ENCODE data around the gene EBF4.

Gene EBF4

DNA sequence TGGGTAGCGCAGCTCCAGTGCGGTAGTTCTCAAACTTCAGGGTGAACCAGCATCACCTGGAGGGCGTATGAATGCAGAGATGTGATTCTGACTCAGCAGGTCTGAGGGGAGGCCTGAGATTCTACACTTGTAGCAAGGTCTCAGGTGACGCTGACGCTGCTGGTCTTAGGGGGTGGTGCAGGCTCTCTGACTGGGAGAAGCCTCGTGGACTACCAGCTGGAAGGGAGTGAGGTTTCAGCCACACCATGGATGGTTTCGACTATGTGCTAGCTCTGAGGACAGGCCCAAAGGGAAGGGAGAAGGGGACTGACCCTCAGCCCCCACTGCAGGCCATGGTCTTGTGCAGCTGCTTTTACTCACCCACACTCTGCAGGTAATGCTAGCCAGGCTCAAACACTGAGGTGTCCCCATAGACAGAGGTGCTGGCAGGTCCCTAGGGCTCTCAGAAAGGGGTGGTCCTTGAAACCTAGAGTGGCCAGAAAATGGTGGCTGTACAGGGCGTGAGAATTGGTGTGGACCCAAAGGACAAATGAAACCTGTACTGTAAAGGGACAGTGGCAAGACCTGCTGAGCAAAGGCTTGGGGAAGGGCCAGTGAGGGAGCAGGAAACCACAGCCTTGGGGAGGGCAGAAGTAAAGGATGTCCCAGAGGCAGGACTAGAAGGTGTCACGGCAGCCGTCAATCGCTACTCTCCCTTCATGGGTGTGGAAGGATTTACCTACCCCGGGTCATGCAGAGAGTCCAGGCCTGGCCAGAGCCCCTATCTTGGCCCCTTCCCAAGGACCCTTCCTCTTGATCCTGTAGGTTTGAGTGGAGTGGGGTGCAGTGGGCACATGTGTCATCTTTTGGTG lies 52.7 kb downstream of the EBF4 start:
- DNase-seq (ENCODE audit: low read depth) = no peak

DNA sequence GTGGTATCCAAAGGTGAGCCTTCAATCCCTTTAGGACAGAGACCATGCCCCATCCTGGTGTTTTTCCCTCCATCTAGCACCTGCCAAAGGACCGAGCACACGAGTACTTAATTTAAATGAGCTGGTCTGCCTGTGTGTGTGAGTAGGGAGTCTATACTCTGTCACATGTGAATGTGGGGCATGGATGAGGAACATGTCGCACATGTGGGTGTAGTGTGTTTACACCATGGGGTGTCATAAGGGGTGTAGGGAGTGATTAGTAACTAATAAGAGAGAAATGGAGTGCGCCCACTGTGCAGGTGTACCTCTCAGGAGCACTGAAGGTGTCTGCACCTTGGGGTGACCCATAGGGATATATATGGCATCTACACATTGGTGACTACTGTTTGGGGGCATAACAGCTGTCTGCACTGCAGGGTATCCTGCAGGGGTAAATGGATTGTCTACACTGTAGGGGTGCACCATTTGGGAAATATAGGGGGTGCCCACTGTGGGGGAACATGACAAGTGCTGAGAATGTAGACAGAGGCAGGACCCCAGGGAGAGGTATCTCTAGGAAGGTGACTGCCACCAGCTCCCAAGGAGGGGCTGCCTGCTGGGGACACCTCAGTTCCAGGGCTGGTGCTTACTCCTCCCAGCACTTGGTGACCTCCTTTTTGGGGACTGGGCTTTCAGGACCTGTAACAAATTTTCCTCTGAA lies 53.5 kb downstream of the EBF4 start:
- DNase-seq (ENCODE audit: low read depth) = no peak

DNA sequence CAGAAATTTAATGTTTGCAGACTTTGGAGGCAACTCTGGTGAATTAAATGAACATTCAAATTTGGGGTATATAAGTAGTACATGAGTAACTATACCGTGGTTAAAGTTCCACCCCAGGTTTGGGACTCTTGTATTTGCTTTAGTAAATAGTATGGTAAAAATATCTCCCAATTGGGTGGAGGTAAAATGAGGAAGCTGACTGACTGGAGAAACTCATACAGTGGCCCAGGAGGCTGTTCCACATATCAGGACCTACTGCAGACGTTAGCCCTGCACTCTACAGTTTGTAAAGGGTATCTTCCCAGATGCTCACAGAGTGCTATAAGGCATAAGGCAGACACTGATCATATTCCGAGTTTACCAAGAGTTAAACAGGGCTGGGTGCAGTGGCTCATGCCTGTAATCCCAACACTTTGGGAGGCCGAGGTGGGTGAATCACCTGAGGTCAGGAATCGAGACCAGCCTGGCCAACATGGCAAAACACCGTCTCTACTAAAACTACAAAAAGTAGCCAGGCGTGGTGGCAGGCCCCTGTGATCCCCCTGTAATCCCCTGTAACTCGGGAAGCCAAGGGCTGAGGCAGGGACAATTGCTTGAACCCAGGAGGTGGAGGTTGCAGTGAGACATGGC lies 54.2 kb downstream of the EBF4 start:
- no peak for DNase-seq (ENCODE audit: low read depth)

DNA sequence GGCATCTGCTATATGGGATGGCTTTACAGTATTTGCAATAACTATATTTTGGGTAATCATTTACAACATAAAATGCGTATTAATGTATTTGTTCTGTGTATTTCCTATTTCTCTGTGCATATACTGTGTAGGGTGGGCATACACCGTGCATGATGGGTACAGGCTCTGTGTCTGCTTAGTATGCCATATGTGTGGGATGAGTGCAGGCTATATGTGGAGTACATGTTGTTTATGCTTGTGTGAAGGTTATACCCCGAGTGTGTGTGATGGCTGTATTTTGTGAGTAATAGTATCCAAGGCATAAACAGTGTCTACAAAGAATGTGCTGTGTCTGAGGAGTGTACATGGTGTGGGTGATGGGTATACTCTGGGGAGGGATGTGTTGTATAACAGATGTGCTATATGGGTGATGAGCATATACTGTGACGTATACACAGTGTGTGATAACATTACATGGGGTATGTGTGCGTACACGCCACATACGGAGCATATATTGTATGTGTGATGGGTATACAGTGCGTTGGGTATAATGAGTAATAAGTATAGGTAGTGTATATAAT lies 55.2 kb downstream of the EBF4 start:
- no peak for DNase-seq (ENCODE audit: low read depth)

DNA sequence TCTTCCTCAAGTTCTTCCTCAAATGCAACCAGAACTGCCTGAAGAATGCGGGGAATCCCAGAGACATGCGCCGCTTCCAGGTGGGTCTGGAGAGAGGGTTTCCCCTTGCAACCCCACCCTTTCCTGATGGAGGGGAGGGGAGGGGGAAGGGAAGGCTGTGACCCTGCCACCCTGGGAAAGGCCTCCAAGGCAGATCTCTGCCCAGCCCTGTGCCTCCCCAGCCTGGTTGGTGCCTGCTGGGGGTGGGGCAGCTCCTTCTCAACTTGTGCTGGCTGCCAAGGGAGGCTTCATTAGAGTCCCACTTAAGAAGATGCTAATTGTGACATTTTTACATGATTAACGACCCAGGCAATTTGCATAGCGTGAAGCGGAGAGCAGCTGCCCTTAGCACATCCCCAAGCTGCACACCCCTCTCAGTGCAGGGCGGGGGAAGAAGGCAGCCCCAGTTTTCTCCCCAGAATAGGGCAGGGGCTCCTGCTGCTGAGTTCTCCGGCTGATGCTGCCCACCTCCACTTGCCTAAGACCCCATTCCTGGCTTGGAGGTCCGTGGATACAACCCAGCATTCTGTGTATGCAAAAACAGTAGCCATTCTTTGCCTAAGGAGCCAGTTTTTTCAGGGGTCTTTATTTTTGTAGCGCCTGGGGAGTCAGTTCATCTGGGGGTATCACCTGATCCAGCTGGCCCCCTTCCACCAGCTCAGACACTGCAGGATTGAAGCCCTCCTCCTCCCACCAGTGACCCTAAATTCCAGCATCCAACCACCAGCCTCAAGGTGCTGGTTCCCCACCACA lies 56.2 kb downstream of the EBF4 start:
- no peak for DNase-seq (ENCODE audit: low read depth)

DNA sequence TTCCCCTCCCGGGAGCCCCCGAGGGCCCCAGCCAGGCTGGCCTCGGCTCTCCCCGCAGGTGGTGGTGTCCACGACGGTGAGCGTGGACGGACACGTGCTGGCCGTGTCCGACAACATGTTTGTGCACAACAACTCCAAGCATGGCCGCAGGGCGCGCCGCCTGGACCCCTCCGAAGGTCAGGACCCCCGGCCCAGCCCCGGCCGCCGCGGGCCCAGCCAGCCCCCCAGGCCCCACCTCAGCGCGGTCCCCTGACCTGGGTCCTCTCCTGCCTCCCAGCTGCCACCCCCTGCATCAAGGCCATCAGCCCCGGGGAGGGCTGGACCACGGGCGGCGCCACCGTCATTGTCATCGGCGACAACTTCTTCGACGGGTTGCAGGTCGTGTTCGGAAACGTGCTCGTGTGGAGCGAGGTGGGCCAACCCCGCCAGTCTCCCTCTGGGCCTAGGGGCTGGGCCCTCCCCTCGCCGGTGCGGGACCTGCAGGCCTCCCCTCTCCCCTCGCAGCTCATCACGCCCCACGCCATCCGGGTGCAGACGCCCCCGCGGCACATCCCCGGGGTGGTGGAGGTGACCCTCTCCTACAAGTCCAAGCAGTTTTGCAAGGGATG lies 56.9 kb downstream of the EBF4 start:
- no peak for DNase-seq (ENCODE audit: low read depth)

DNA sequence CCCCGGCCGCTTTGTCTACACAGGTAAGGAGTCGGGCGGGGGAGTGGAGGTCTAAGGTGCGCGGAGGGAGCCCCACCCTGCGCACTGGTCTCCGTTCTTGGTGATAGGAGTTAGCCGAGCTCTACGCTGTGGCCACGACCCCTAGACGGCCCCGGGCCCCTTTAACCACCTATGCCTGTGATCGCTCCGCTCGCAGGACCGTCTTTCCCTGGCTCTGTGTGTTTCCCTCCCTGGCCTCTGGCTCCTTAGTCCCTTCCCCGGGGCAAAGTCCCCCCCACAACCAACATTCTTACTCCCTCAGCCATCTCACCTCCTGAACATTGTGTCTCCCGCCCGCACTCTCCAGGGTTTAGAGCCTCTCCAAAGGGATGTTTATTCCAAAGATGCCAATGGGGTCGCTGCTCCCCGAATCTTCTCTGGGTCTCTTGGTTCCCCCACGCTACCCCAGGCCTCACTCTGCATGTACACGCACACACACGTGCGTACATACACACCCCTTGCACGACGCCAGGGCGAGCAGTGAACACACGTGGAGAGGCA lies 57.4 kb downstream of the EBF4 start:
- no peak for DNase-seq (ENCODE audit: low read depth)

DNA sequence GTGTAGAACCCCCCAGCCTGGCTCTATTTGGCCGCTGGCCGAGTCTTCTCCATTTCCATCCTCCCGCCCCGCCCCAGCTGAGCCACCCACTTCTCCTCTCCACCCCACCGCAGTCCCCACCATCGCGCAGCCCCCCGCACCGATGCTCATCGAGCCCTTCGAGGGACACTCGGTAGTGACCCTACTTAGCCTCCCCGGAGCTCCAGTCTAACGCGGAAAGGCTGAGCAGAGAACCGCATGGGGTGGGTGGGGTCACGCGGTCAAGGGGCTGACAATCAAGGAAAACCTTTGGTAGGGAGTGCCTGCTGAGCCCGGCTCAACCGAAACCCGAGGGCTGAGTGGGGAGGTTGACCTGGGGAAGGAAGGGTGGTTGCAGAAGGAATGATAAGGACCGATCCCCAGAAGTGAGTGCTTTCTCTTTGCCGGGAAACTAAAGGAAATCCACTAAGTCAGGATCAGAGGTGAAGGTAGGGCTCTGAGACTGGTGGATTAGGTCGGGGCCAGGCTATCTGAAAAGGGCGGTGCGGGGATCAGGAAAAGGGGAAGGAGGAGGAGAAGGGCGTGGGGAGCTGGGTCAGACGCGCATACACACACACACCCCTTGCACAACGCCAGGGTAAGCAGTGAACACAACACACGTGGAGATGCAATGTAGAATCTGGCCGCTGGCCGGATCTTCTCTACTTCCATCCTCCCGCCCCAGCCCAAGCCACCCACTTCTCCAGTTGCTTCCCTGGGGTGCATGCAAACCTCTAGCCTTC lies 58.1 kb downstream of the EBF4 start:
- DNase-seq (ENCODE audit: low read depth) = no peak

DNA sequence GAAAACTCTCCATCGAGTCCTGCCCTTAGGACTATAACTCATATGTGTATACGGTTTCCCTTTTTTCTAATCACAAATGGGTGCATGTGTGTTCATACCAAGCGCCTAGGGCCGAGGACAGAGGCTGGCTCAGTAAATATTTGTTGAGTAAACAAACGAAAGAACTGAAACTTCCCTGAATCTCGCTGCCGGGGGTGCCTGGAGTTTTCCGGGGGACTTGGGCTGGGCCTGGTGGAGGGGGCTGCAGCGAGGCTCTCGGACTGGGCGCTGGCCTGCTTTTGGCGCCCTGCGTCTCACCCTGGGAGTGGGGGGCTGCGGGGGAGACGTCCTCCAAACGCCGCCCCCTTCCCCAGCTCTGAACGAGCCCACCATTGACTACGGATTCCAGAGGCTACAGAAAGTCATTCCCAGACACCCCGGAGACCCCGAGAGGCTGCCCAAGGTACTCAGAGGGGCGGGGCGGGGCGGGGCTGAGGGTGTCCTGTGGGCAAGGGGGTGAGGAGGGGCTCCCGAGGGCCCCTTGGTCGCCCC lies 58.8 kb downstream of the EBF4 start:
- DNase-seq (ENCODE audit: low read depth) = no peak

DNA sequence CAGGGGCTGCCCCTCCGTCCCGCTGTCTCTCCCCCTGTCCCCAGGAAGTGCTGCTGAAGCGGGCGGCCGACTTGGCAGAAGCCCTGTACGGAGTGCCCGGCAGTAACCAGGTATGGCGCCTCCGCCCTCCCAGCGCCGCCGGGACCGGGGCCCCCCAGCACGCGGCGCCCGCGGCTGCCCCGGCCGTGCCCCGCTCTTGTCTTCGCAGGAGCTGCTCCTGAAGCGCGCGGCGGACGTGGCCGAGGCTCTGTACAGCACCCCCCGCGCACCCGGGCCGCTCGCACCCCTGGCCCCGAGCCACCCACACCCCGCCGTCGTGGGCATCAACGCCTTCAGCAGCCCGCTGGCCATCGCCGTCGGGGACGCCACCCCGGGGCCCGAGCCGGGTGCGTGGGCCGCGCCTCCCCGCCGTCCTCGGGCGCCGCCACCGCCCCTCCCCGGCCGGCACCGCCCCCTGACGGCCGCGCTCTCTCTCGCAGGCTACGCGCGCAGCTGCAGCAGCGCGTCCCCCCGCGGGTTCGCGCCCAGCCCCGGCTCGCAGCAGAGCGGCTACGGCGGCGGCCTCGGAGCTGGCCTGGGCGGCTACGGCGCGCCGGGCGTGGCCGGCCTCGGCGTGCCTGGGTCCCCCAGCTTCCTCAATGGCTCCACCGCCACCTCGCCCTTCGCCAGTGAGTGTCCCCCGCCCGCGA lies 59.4 kb downstream of the EBF4 start:
- DNase-seq (ENCODE audit: low read depth) = peak; percentile 48

DNA sequence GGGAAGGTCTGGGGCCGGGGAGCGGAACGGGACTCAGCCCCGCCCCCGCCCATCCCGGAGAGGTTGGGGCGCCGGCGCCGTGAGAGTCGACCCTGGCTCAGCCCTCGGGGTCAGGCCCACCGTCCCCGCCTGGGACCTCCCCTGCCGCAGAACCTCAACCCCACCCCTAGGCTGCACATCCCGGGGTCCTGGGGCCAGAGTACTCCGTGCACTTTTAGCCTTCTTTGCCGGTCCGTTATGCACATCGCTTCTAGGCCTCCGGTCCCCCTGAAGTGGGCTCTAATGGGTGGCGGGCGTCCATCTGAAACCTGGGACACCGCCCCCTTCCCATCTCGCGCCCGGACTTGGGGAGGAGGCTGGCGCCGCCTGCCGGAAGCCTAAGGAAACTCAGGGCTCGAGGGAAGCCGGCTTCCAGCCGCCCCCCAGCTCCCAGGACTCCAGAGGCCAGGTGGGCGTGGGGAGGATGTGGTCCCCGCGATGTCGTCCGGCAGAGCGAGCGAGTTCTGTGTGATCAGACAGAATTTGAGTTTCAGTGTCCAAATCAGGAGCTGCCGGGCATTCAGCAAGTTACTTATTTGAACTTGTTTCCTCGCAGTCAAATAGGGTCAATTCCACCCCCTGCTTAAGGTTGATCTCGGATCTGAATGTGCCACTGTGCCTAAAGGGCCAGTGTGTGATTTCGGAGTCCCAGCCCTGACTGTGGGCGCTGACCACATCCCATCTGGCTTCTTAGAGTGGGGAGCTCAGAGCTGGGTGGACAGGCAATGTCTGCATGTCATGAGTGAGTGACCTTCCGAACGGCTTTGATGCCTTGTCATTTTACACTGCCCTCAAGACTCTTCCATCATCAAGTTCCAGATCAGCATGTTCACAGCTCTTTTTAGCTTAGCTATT lies 60.2 kb downstream of the EBF4 start:
- DNase-seq (ENCODE audit: low read depth) = peak; percentile 35

DNA sequence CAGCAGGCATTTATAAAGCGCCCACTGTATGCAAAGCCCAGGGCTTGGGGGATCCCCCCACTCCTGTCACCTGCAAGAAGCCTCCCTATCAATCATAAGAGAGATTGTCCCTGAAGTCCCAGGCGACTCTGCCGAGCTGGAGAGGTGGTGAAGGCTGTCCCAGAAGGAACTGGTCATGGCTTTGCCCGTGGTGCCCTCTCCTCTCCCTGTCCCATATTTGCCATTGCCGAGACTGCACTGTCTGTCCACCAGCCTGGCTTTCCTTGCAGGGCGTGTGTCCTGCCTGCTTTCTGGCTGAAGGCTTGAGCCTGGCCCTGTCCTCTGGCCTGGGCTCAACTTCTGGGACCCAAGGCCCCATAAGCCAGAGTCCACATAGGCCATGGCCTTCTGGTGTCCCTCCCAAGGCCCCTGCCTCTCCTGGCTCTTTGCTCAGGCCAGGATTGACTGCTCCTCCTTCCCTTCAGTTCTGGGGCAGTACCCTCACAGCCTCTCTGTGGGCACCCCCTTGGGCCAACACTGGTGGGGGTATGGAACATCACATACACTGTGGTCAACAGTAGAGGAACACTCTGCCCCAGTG lies 61.0 kb downstream of the EBF4 start:
- no peak for DNase-seq (ENCODE audit: low read depth)

DNA sequence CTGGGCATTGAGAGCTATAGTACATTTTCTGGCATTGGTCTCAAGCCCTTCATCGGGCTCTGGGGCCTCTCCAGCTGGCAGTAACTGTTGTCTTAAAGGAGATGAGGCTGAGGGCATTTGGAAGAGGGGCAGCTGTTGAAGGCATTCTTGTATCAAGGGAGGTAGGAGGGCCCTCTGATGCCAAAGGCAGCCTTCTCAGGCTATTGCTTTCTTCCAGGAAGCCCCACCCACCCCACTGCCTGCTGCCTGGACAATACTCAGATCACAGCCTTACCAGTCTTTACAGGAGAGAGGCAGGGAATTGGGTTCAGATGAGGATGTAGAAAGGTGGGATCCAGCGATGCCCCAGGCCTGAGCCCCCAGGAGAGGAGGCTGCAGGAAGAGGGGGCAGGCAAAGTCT lies 61.8 kb downstream of the EBF4 start:
- DNase-seq (ENCODE audit: low read depth) = no peak

DNA sequence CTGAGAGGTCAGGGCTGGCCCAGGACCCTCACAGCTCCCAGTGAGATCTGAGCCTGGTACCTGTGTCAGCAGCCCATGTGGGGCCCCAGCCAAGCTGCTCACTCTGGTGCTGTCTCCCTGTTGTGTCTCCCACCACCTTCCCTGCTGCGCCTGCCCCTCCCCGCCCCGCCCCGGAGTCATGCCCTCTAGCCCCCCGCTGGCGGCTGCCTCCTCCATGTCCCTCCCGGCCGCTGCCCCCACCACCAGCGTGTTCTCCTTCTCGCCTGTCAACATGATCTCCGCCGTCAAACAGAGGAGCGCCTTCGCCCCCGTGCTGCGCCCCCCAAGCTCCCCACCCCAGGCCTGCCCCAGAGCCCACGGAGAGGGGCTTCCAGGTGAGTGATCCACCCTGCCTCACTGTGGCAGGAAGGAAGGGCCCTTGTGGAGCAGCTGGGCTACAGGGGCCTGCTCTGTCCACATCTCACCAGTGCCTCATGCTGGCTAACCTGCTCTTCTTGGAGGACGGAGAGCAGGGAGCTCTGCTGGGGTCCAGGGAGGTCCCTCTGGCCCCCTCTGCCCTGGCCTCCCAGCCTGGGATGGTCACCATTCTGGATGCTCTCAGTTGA lies 63.0 kb downstream of the EBF4 start:
- DNase-seq (ENCODE audit: low read depth) = no peak

DNA sequence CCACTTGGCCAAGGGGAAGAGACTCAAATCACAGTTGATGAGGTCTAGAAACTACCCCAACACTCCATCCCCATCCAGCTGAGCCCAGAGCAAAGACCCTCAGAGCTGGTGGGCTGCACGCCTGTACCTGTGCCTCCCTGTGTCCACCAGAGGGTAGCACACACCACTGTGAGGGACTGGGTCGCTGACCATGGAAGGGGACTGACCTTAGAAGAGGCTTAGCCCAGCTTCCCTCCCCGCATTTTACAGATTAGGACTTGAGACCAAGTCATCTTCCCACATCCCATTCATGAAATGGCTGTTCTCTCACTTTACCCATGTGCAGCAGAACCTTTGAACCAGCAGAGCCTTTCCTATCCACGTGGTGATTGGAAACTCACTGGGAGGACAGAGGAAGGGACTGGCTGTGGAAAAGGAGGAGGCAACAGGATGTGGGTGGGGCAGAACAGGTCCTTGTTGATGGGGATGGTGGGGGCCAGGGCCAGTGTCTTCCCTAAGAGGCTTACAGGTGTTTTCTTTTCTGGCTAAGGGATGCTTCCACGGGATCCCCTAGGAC lies 63.6 kb downstream of the EBF4 start:
- DNase-seq (ENCODE audit: low read depth) = no peak

DNA sequence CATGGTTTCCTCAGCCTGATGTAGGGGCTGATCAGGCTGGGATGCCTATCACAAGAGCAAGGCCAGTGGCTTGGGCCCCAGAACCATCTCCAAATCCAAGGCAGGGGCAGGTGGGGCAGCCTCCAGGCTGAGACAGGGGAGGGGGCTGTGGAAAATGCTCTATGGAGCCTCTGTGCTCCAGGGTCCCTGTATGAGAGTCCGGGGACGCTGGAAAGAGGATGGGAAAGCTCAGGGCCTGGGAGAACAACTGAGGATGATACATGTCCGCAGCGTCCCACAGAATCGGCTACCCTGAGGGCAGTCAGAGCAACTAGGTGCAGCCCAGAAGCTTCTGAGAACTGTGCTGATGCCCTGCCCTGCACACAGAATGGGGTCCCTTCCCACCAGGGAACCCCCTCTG lies 64.4 kb downstream of the EBF4 start:
- DNase-seq (ENCODE audit: low read depth) = no peak

DNA sequence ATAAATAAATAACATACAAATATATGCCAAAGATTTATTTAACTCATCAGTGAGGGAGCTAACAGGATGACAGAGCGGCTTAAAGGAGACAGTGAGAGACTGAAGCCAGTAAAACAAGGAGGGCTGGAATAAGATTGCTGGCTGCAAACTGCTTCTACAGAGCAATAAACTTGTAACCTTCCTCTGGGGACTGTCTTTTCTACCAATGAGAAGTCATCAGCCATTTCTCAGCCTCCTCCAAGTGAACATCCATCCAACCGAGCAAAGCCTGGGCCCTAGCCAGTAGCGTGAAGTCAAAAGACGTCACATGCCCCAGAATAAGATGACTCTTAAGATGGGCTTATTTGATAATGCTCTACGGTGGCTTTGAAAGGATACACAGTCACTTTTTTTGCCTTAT lies 65.4 kb downstream of the EBF4 start:
- DNase-seq (ENCODE audit: low read depth) = no peak

DNA sequence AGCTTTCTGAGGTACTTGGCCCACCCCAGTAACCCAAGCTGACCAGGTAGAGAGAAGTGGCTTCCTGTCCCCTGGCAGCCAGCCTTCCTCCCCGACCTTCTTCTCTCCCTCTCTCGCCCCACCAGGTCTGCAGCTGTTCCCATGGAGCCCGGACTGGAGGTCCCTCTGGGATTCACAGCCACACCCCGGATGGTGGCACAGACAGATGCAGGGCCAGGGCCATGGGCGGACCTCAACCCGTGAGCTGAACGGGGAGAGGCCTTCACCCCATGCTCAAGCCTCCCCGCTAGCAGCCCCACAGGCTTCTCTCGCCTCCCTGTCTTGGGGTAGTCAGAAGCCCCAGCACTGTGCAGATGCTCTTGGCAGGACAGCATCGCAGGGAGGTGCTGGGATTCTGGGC lies 66.6 kb downstream of the EBF4 start:
- DNase-seq (ENCODE audit: low read depth) = no peak
